RKO (cell line): ENCODE data around the gene SPARC.

Source experiments
- DNase-seq: peaks from one replicate; pipeline ENCODE4 v3.0.0-alpha.2; 2016; ENCODE audit warnings: low spot score

Gene SPARC

GRCh38 chr5:151660616-151661495 lies 25.9 kb downstream of the SPARC start:
- no peak for DNase-seq

GRCh38 chr5:151659001-151659754 lies 27.5 kb downstream of the SPARC start:
- peak; percentile 76 for DNase-seq

- no peak for DNase-seq
Measured at GRCh38 chr5:151657114-151657513, 29.6 kb downstream of the SPARC start.

GRCh38 chr5:151656311-151656710 lies 30.4 kb downstream of the SPARC start:
- no peak for DNase-seq

GRCh38 chr5:151651997-151652645 lies 34.6 kb downstream of the SPARC start:
- peak; percentile 81 for DNase-seq

- DNase-seq = no peak
Measured at GRCh38 chr5:151648988-151649387, 37.7 kb downstream of the SPARC start.

- DNase-seq = no peak
Measured at GRCh38 chr5:151648089-151648488, 38.6 kb downstream of the SPARC start.

GRCh38 chr5:151647320-151647861 lies 39.3 kb downstream of the SPARC start:
- peak; percentile 24 for DNase-seq

GRCh38 chr5:151646334-151646733 lies 40.4 kb downstream of the SPARC start:
- DNase-seq = no peak

- no peak for DNase-seq
Measured at GRCh38 chr5:151643388-151643787, 43.3 kb downstream of the SPARC start.

- DNase-seq = no peak
Measured at GRCh38 chr5:151642472-151643140, 44.1 kb downstream of the SPARC start.

- no peak for DNase-seq
Measured at GRCh38 chr5:151638619-151639018, 48.1 kb downstream of the SPARC start.

- DNase-seq = no peak
Measured at GRCh38 chr5:151637676-151638075, 49.0 kb downstream of the SPARC start.

GRCh38 chr5:151633892-151634291 lies 52.8 kb downstream of the SPARC start:
- no peak for DNase-seq

- no peak for DNase-seq
Measured at GRCh38 chr5:151632941-151633340, 53.8 kb downstream of the SPARC start.

GRCh38 chr5:151632524-151632923 lies 54.2 kb downstream of the SPARC start:
- DNase-seq = no peak

- DNase-seq = no peak
Measured at GRCh38 chr5:151631941-151632340, 54.8 kb downstream of the SPARC start.

- no peak for DNase-seq
Measured at GRCh38 chr5:151630088-151630487, 56.6 kb downstream of the SPARC start.

- DNase-seq = no peak
Measured at GRCh38 chr5:151628112-151628823, 58.4 kb downstream of the SPARC start.

GRCh38 chr5:151627650-151628049 lies 59.1 kb downstream of the SPARC start:
- DNase-seq = no peak

GRCh38 chr5:151625285-151625684 lies 61.4 kb downstream of the SPARC start:
- no peak for DNase-seq
